ENCODE data around the gene PTMA. TPM values are rescaled to one million over a fixed set of nuclear protein-coding genes. Genes with fewer than 3 reads are reported as not detected.
A peak's percentile ranks its signal among the peaks of the same experiment; 100 is the strongest.

PTMA gene
- total RNA-seq, 1 experiment from 2014 or later = 713 TPM

DNA sequence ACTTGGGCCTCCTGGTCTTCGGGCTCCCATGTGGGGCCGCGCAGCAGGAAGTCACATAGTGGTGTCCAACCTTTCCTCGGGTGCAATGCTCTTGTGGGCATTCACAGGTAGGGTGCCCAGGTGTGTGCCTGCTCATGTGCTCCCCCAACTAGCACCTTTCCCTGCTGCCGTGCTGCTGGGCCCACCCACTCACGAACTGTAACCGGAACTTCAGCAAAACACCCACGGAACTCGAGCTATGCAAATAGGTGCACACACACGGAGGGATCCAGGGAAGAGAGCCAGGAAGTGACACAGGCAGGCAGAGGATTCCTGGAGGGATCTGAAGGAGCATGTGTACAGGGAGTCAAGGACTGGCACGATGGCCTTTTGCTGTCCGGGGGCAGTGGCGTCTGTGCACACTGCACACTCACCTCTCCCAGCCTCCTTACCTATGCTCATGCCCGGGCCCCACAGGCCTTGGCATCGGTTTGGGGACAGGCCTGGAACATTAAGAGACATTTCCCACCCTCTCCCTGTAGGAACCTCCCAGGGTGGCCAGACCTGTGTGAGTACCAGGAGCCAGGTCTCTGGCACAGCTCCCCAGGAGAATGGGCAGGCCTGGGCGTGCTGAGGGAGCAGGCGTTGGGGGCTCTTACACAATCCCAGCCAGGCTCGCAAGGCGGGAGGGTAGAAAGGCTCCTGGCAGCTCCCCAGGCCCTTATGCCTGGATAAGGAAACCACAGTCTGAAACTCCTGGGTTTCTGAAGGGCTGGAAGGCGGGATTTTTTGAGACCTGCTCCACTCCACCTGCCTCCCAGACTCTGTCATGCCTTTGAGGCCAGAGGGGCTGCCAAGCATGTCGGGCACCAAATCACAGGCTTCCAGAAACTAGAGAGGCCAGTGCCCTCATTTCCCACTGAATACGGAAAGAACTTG is 6.6 kb upstream of the PTMA start:
- peak; percentile 98 for DNase-seq (ENCODE audit: unreplicated experiment)
- TF ChIP-seq, protein P1, sequence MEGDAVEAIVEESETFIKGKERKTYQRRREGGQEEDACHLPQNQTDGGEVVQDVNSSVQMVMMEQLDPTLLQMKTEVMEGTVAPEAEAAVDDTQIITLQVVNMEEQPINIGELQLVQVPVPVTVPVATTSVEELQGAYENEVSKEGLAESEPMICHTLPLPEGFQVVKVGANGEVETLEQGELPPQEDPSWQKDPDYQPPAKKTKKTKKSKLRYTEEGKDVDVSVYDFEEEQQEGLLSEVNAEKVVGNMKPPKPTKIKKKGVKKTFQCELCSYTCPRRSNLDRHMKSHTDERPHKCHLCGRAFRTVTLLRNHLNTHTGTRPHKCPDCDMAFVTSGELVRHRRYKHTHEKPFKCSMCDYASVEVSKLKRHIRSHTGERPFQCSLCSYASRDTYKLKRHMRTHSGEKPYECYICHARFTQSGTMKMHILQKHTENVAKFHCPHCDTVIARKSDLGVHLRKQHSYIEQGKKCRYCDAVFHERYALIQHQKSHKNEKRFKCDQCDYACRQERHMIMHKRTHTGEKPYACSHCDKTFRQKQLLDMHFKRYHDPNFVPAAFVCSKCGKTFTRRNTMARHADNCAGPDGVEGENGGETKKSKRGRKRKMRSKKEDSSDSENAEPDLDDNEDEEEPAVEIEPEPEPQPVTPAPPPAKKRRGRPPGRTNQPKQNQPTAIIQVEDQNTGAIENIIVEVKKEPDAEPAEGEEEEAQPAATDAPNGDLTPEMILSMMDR (IDR thresholded peaks at IDR 0.05; ENCODE audit: unreplicated experiment) = no peak
- ChIA-PET CTCF (interaction anchor here (0.7 to 10.2 kb wide), 8 partner anchors 8 to 99 kb away, joined by 3 to 142 read pairs (median 4); no protein-coding TSS in a partner anchor), POLR2A (interaction anchor here (1.2 to 2.5 kb wide), 14 partner anchors 8 to 237 kb away, joined by 3 to 21 read pairs (median 9); partner anchors contain the start of genes NCL and PDE6D)
- peaks cover 11% of the 10 kb centered on the region for H3K4me1 Mint-ChIP-seq (ENCODE audit: insufficient read depth, unreplicated experiment)
- no peaks in the 10 kb centered on the region for H3K27me3 Mint-ChIP-seq (ENCODE audit: insufficient read depth, unreplicated experiment)
- H3K36me3 Mint-ChIP-seq (ENCODE audit: insufficient read depth, unreplicated experiment) = peaks cover 7% of the 10 kb centered on the region
- TSS peak; percentile 39 for BruUV-seq (replicated peaks)
- H3K4me3 Mint-ChIP-seq (ENCODE audit: unreplicated experiment) = peak overlapping the region; percentile 58
- H3K27ac Mint-ChIP-seq (ENCODE audit: low read depth, unreplicated experiment) = peak overlapping the region; percentile 71
- H3K9me3 Mint-ChIP-seq (ENCODE audit: unreplicated experiment) = no peaks in the 10 kb centered on the region
- intact Hi-C loops (cut with micrococcal nuclease) = no loop called here

DNA sequence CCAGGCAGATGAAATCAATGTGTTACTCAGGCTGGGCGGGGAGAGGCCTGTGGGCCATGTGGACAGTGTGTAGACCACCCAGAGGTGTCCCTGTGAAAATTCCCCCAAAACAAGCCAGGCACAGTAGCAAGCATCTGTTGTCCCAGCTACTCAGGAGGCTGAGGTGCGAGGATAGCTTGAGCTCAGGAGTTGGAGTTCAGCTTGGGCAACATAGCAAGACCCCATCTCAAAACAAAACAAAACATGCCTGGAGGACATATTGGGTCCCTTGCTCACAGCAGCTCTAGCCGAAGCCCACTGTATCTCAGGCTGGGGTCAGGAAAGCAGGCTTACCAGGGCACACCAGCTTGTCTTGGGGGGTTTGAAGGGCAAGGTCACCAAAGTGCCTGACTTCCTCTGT is 4.3 kb upstream of the PTMA start:
- DNase-seq (ENCODE audit: unreplicated experiment) = no peak
- H3K36me3 Mint-ChIP-seq (ENCODE audit: insufficient read depth, unreplicated experiment) = peaks cover 14% of the 10 kb centered on the region
- TF ChIP-seq, protein P1 (IDR thresholded peaks at IDR 0.05; ENCODE audit: unreplicated experiment) = no peak
- peaks cover 11% of the 10 kb centered on the region for H3K4me1 Mint-ChIP-seq (ENCODE audit: insufficient read depth, unreplicated experiment)
- H3K27ac Mint-ChIP-seq (ENCODE audit: low read depth, unreplicated experiment) = no peak overlapping the region
- BruUV-seq (replicated peaks) = no TSS peak
- no peak overlapping the region for H3K4me3 Mint-ChIP-seq (ENCODE audit: unreplicated experiment)
- POLR2A ChIA-PET = interaction anchor here (0.9 to 1.0 kb wide), 3 partner anchors 10 to 84 kb away, joined by 3 read pairs; no protein-coding TSS in a partner anchor
- H3K27me3 Mint-ChIP-seq (ENCODE audit: insufficient read depth, unreplicated experiment) = no peaks in the 10 kb centered on the region
- no peaks in the 10 kb centered on the region for H3K9me3 Mint-ChIP-seq (ENCODE audit: unreplicated experiment)
- CTCF ChIA-PET = interaction anchor here (0.5 to 10.2 kb wide), 6 partner anchors 11 to 517 kb away, joined by 3 to 142 read pairs (median 4); no protein-coding TSS in a partner anchor
- intact Hi-C loops (cut with micrococcal nuclease) = no loop called here

DNA sequence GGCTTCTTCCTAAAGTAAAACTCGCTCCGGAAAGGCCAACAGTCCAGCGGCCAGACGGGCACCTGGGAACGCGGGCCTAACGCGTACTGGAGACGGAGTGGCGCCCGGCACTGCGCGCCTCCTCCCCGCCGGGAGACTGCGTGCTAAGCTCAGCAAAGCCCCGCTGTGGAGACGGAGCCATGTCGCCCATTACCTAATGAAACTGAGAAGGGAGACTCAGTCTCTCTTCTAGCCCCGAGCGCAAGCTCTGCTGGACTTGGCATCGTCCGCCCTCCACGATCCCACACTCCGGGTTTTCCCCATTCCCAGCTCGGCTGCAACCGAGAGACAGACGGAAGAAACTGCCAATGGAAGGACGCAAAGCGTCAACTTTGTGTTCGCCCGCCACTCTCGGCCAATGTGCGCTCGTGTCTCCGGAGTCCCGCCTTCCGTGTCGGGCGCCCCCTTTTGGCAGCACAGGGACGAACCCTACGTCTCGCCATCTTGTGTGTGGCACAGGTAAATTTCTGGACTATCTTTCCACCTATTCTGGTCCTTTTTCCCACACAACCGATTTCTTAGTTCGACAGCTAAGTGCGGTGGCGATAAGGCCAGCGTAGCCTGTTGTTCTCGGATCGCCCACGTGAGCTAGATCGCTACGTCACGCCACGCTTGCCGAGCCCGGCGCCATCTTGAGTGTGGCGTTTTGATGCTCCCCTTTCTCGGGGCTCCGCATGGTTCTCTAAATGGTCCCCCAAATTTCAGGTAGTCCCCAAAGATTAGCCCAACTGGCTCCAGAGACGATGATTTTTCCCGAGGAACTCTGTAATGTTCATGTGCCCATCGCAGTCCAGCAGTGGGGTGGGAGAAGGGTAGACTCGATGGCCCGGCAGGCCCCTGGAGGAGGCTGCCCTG is 1.3 kb upstream of the PTMA start:
- no peaks in the 10 kb centered on the region for H3K9me3 Mint-ChIP-seq (ENCODE audit: unreplicated experiment)
- intact Hi-C loops (cut with micrococcal nuclease) = no loop called here
- no TSS peak for BruUV-seq (replicated peaks)
- POLR2A ChIA-PET = interaction anchor here (0.7 to 3.0 kb wide), 18 partner anchors 10 to 844 kb away, joined by 3 to 17 read pairs (median 6); partner anchors contain the start of genes EIF4E2, NCL and PDE6D
- peaks cover 35% of the 10 kb centered on the region for H3K36me3 Mint-ChIP-seq (ENCODE audit: insufficient read depth, unreplicated experiment)
- peak overlapping the region; percentile 89 for H3K4me3 Mint-ChIP-seq (ENCODE audit: unreplicated experiment)
- DNase-seq (ENCODE audit: unreplicated experiment) = peak; percentile 99
- TF ChIP-seq, protein P1 (IDR thresholded peaks at IDR 0.05; ENCODE audit: unreplicated experiment) = peak; percentile 85
- peaks cover 9% of the 10 kb centered on the region for H3K4me1 Mint-ChIP-seq (ENCODE audit: insufficient read depth, unreplicated experiment)
- CTCF ChIA-PET = interaction anchor here (0.5 to 10.2 kb wide), 17 partner anchors 9 to 350 kb away, joined by 3 to 142 read pairs (median 4); no protein-coding TSS in a partner anchor
- H3K27me3 Mint-ChIP-seq (ENCODE audit: insufficient read depth, unreplicated experiment) = no peaks in the 10 kb centered on the region
- peak overlapping the region; percentile 100 for H3K27ac Mint-ChIP-seq (ENCODE audit: low read depth, unreplicated experiment)

Data from MCF 10A (cell line).